H4 (cell line): ENCODE data around the gene C2CD5. TPM values are rescaled to one million over a fixed set of nuclear protein-coding genes. Genes with fewer than 3 reads are reported as not detected.
A peak's percentile ranks its signal among the peaks of the same experiment; 100 is the strongest.
"Not testable (repeated sequence)": the region's sequence is repeated elsewhere in the genome, so short reads cannot be mapped to it uniquely, and the experiment has no call there.

ENCODE experiments used
- DNase-seq: peaks from one replicate; pipeline ENCODE4 v3.0.0-alpha.2; 2015; ENCODE audit warnings: low spot score
- total RNA-seq: library from RNA; depleted of rRNA; stranded (reverse); fragments of >200 nt; shearing (Covaris generic); gene quantifications from 2 replicates; pipeline ENCODE4 v1.2.3, GENCODE V29; 2014

C2CD5 gene
- total RNA-seq, 1 experiment from 2014 or later = 4.7 TPM

- DNase-seq = not testable (repeated sequence)
These were observed 63.5 kb downstream of the C2CD5 start for GRCh38 chr12:22480814-22481213.

GRCh38 chr12:22480016-22480415, 64.3 kb downstream of the C2CD5 start:
- DNase-seq = no peak

GRCh38 chr12:22477894-22478287, 66.5 kb downstream of the C2CD5 start:
- DNase-seq = no peak

- DNase-seq = no peak
These were observed 67.0 kb downstream of the C2CD5 start for GRCh38 chr12:22477166-22477893.

GRCh38 chr12:22476133-22476532, 68.2 kb downstream of the C2CD5 start:
- no peak for DNase-seq

- no peak for DNase-seq
These were observed 69.2 kb downstream of the C2CD5 start for GRCh38 chr12:22474970-22475720.

- DNase-seq = no peak
These were observed 71.1 kb downstream of the C2CD5 start for GRCh38 chr12:22473212-22473611.

- no peak for DNase-seq
These were observed 77.2 kb downstream of the C2CD5 start for GRCh38 chr12:22467190-22467589.

GRCh38 chr12:22463306-22463705, 81.0 kb downstream of the C2CD5 start:
- DNase-seq = no peak

GRCh38 chr12:22461786-22462185, 82.6 kb downstream of the C2CD5 start:
- DNase-seq = no peak

- DNase-seq = peak; percentile 43
These were observed 84.4 kb downstream of the C2CD5 start for GRCh38 chr12:22459838-22460490.

- DNase-seq = no peak
These were observed 85.9 kb downstream of the C2CD5 start for GRCh38 chr12:22458298-22458937.

GRCh38 chr12:22457085-22457484, 87.3 kb downstream of the C2CD5 start:
- DNase-seq = no peak

GRCh38 chr12:22453511-22453910, 90.8 kb downstream of the C2CD5 start:
- no peak for DNase-seq

- no peak for DNase-seq
These were observed 97.1 kb downstream of the C2CD5 start for GRCh38 chr12:22447223-22447622.

GRCh38 chr12:22444317-22444665, 100.1 kb downstream of the C2CD5 start:
- DNase-seq = not testable (repeated sequence)

- peak; percentile 88 for DNase-seq
These were observed 100.7 kb downstream of the C2CD5 start for GRCh38 chr12:22443379-22444316.

- DNase-seq = peak; percentile 39
These were observed 107.1 kb downstream of the C2CD5 start for GRCh38 chr12:22437031-22437806.

- no peak for DNase-seq
These were observed 108.8 kb downstream of the C2CD5 start for GRCh38 chr12:22435583-22435982.

- DNase-seq = no peak
These were observed 112.6 kb downstream of the C2CD5 start for GRCh38 chr12:22431693-22432251.
